AG09309 (cell line): Measurements from ENCODE around the gene EIF2B2.
"Not testable (repeated sequence)": the region's sequence is repeated elsewhere in the genome, so short reads cannot be mapped to it uniquely, and the experiment has no call there.

Source experiments
- DNase-seq: peaks from one replicate; pipeline ENCODE4 v3.0.0-alpha.2; 2010; ENCODE audit warnings: low read depth
- H3K4me3 ChIP-seq: 2 replicates; pipeline ENCODE4 v1.5.1; 2011; ENCODE audit warnings: mild to moderate bottlenecking, low read depth, low read length, moderate library complexity; ENCODE audit not compliant: control insufficient read depth
- CTCF ChIP-seq: IDR thresholded peaks from 2 replicates; pipeline ENCODE4 v1.5.1; 2011; ENCODE audit warnings: mild to moderate bottlenecking, low read depth, low read length, inconsistent platforms; ENCODE audit not compliant: insufficient read depth, control insufficient read depth; ENCODE audit errors: missing control alignments

Gene EIF2B2

GRCh38 chr14:74988131-74988530, 14.6 kb upstream of the EIF2B2 start:
- TF ChIP-seq CTCF = no peak
- no peak for DNase-seq

GRCh38 chr14:74988993-74989392, 13.7 kb upstream of the EIF2B2 start:
- H3K4me3 ChIP-seq = no peak overlapping the region
- no peak for DNase-seq
- TF ChIP-seq CTCF = no peak

More at GRCh38 chr14:74988131-74988530, 14.6 kb upstream of the EIF2B2 start:
- H3K4me3 ChIP-seq = no peak overlapping the region

GRCh38 chr14:74994182-74994581, 8.5 kb upstream of the EIF2B2 start:
- H3K4me3 ChIP-seq, DNase-seq: not testable (repeated sequence)

GRCh38 chr14:74995781-74996180, 6.9 kb upstream of the EIF2B2 start:
- not testable (repeated sequence) for H3K4me3 ChIP-seq, DNase-seq

GRCh38 chr14:75001261-75001660, 1.5 kb upstream of the EIF2B2 start:
- DNase-seq = no peak
- H3K4me3 ChIP-seq = no peak overlapping the region
- TF ChIP-seq CTCF = no peak

GRCh38 chr14:75001899-75002298, 822 bp upstream of the EIF2B2 start:
- TF ChIP-seq CTCF = no peak
- no peak for DNase-seq
- no peak overlapping the region for H3K4me3 ChIP-seq

- TF ChIP-seq CTCF = no peak
- no peak for DNase-seq
- H3K4me3 ChIP-seq = peak overlapping the region; percentile 87
Measured at GRCh38 chr14:75003250-75004027, 718 bp downstream of the EIF2B2 start.

- no peak for TF ChIP-seq CTCF
- H3K4me3 ChIP-seq = no peak overlapping the region
- no peak for DNase-seq
Measured at GRCh38 chr14:75005357-75005756, 2.6 kb downstream of the EIF2B2 start.
